ENCODE data around the gene GOLGA1. TPM values are rescaled to one million over a fixed set of nuclear protein-coding genes. Genes with fewer than 3 reads are reported as not detected.

Gene GOLGA1
- polyA plus RNA-seq, 1 donor (not counting 4 experiments of a cell fraction or from before 2014, with no cell fraction given): 7.4 TPM

- TF ChIP-seq CTCF (optimal IDR thresholded peaks at IDR 0.05 in 1 of 3, IDR thresholded peaks at IDR 0.05 in 1 of 3, conservative IDR thresholded peaks at IDR 0.05 in 1 of 3; ENCODE audit: extremely low read depth in 1 of 3, insufficient read depth in 2 of 3, low read length in 3 of 3) (no peak), EZH2 (IDR thresholded peaks at IDR 0.05; ENCODE audit: low read length) (no peak)
- no peaks in the 10 kb centered on the region for H3K9me3 ChIP-seq (ENCODE audit: control insufficient read depth, low read depth, low read length)
- H3K9me1 ChIP-seq (ENCODE audit: control insufficient read depth, extremely low read depth, insufficient read depth, low read length): no peaks in the 10 kb centered on the region
- H2AFZ ChIP-seq (ENCODE audit: control insufficient read depth, low read length): no peak overlapping the region
- no peak overlapping the region for H3K4me2 ChIP-seq (ENCODE audit: control insufficient read depth, extremely low read depth, insufficient read depth, low read depth, low read length)
- no peak overlapping the region for H3K27ac ChIP-seq (ENCODE audit: control insufficient read depth, insufficient read depth, low read length)
- no peaks in the 10 kb centered on the region for H3K79me2 ChIP-seq (ENCODE audit: control insufficient read depth, insufficient read depth, low read length)
- DNase-seq (ENCODE audit: low read depth, low spot score) (no peak), FAIRE-seq (no peak)
- no peak overlapping the region for H3K4me3 ChIP-seq (ENCODE audit: control insufficient read depth in 2 of 3, extremely low read depth in 1 of 3, insufficient read depth in 2 of 3, low read depth in 1 of 3, low read length in 3 of 3)
- peaks cover 4 to 13% of the 10 kb centered on the region in 2 experiments for H3K36me3 ChIP-seq (ENCODE audit: control insufficient read depth in 2 of 2, extremely low read depth in 1 of 2, insufficient read depth in 2 of 2, low read length in 2 of 2)
- no peak overlapping the region for H3K9ac ChIP-seq (ENCODE audit: control insufficient read depth, extremely low read depth, insufficient read depth, low read length)
- no peaks in the 10 kb centered on the region for H3K27me3 ChIP-seq (ENCODE audit: control insufficient read depth, extremely low read depth, insufficient read depth, low read length)
- no peaks in the 10 kb centered on the region for H3K4me1 ChIP-seq (ENCODE audit: control insufficient read depth, extremely low read depth, insufficient read depth, low read length)
- dilution Hi-C loops (cut with MboI; ENCODE audit: extremely low pct_ligation_motif_present, low sequenced_read_pairs): no loop called here
- no peaks in the 10 kb centered on the region for H4K20me1 ChIP-seq (ENCODE audit: control insufficient read depth, extremely low read depth, insufficient read depth, low read length)
Observed at GRCh38 chr9:124908098-124908497, 32.8 kb downstream of the GOLGA1 start.

GRCh38 chr9:124906966-124907365 lies 33.9 kb downstream of the GOLGA1 start:
- Histone ChIP-seq H3K4me3 (ENCODE audit: control insufficient read depth in 2 of 3, extremely low read depth in 1 of 3, insufficient read depth in 2 of 3, low read depth in 1 of 3, low read length in 3 of 3) (no peak overlapping the region), H4K20me1 (ENCODE audit: control insufficient read depth, extremely low read depth, insufficient read depth, low read length) (no peaks in the 10 kb centered on the region), H3K27ac (ENCODE audit: control insufficient read depth, insufficient read depth, low read length) (no peak overlapping the region), H3K9me3 (ENCODE audit: control insufficient read depth, low read depth, low read length) (no peaks in the 10 kb centered on the region), H2AFZ (ENCODE audit: control insufficient read depth, low read length) (no peak overlapping the region), H3K4me1 (ENCODE audit: control insufficient read depth, extremely low read depth, insufficient read depth, low read length) (no peaks in the 10 kb centered on the region), H3K27me3 (ENCODE audit: control insufficient read depth, extremely low read depth, insufficient read depth, low read length) (no peaks in the 10 kb centered on the region), H3K9me1 (ENCODE audit: control insufficient read depth, extremely low read depth, insufficient read depth, low read length) (no peaks in the 10 kb centered on the region), H3K4me2 (ENCODE audit: control insufficient read depth, extremely low read depth, insufficient read depth, low read depth, low read length) (no peak overlapping the region), H3K79me2 (ENCODE audit: control insufficient read depth, insufficient read depth, low read length) (no peaks in the 10 kb centered on the region), H3K9ac (ENCODE audit: control insufficient read depth, extremely low read depth, insufficient read depth, low read length) (no peak overlapping the region), H3K36me3 (ENCODE audit: control insufficient read depth in 2 of 2, extremely low read depth in 1 of 2, insufficient read depth in 2 of 2, low read length in 2 of 2) (peaks cover 5 to 13% of the 10 kb centered on the region in 2 experiments)
- no peak for TF ChIP-seq CTCF (optimal IDR thresholded peaks at IDR 0.05 in 1 of 3, IDR thresholded peaks at IDR 0.05 in 1 of 3, conservative IDR thresholded peaks at IDR 0.05 in 1 of 3; ENCODE audit: extremely low read depth in 1 of 3, insufficient read depth in 2 of 3, low read length in 3 of 3)
- no peak for TF ChIP-seq EZH2 (IDR thresholded peaks at IDR 0.05; ENCODE audit: low read length)
- no peak for DNase-seq (ENCODE audit: low read depth, low spot score)
- FAIRE-seq: no peak
- dilution Hi-C loops (cut with MboI; ENCODE audit: extremely low pct_ligation_motif_present, low sequenced_read_pairs): no loop called here
